HepG2 (cell line): ENCODE data around the gene TUBA8. TPM values are rescaled to one million over a fixed set of nuclear protein-coding genes. Genes with fewer than 3 reads are reported as not detected.

Experiments used
- ATAC-seq: fragments of 200-7000 bp; cut with Tn5 transposase; 3 replicates; pipeline ENCODE4 v1.9.1; 2020; ENCODE audit warnings: mild to moderate bottlenecking, moderate library complexity
- BruUV-seq: library from RNA; stranded (reverse); fragments of 400-500 nt; replicated peaks from 2 replicates; lab custom pipeline; 2021; lab: Mats Ljungman, UMichigan
- CTCF ChIA-PET: fragments of 300-600 bp; formaldehyde crosslinking; extraction: SDS; loops from one replicate; lab custom pipeline; 2021; ENCODE audit warnings: low total read pairs, inconsistent platforms, low intra/inter-chr PET ratio; lab: Yijun Ruan, JAX
- POLR2A ChIA-PET: fragments of 350-600 bp; sonication (Branson Sonifier 250); formaldehyde crosslinking; loops from one replicate; lab custom pipeline; 2020; ENCODE audit warnings: antibody characterized with exemption, inconsistent platforms; lab: Yijun Ruan, JAX
- DNase-seq: peaks from one replicate; pipeline ENCODE4 v3.0.0-alpha.2; 2015; ENCODE audit warnings: low spot score
- FAIRE-seq: peaks from 3 replicates; lab custom pipeline; 2011; peaks lifted over from hg19 to GRCh38; lab: Jason Lieb, UNC
- H2AFZ ChIP-seq: one replicate; pipeline ENCODE4 v1.6.1; 2011; ENCODE audit warnings: low read length, inconsistent platforms
- H3K27ac ChIP-seq: fragments of 300-600 bp; 3 replicates; pipeline ENCODE4 v1.8.0; 2011; ENCODE audit warnings: mixed run types, mild to moderate bottlenecking, mixed read lengths, low read length, inconsistent platforms; ENCODE audit not compliant: insufficient read depth; ENCODE audit errors: extremely low read length
- H3K27me3 ChIP-seq, 2 experiments: fragments of 200-600 bp in 1 of 2; 2 replicates in 1 of 2; 3 replicates in 1 of 2; pipeline versions ENCODE4 v1.6.0 to v1.8.0; 2011; ENCODE audit warnings: low read length in 2 of 2, mild to moderate bottlenecking in 2 of 2, moderate library complexity in 2 of 2, inconsistent platforms in 1 of 2; ENCODE audit not compliant: insufficient read depth in 2 of 2, control insufficient read depth in 1 of 2
- H3K36me3 ChIP-seq, 2 experiments: fragments of 200-600 bp in 1 of 2; replicated peaks in 1 of 2; 2 replicates in 1 of 2; 3 replicates in 1 of 2; pipeline versions ENCODE4 v1.5.1 to v1.8.0; 2011; ENCODE audit warnings: low read length in 2 of 2, inconsistent platforms in 1 of 2; ENCODE audit not compliant: insufficient read depth in 2 of 2, control insufficient read depth in 1 of 2
- H3K4me1 ChIP-seq: 2 replicates; pipeline ENCODE4 v1.5.1; 2012; ENCODE audit warnings: low read length, inconsistent platforms; ENCODE audit not compliant: insufficient read depth
- H3K4me2 ChIP-seq: 2 replicates; pipeline ENCODE4 v1.6.0; 2011; ENCODE audit warnings: low read depth, low read length, inconsistent platforms
- H3K4me3 ChIP-seq, 3 experiments: fragments of 200-600 bp in 1 of 3; sonication (generic), shearing (Covaris generic) in 1 of 3; replicated peaks in 1 of 3; 2 replicates each; pipeline ENCODE4 v1.5.1; 2011 to 2016; ENCODE audit warnings: low read length in 3 of 3, inconsistent platforms in 2 of 3, low read depth in 2 of 3, mild to moderate bottlenecking in 2 of 3, control low read depth in 1 of 3, mixed read lengths in 1 of 3; ENCODE audit not compliant: insufficient read depth in 1 of 3
- H3K79me2 ChIP-seq: one replicate; pipeline ENCODE4 v1.6.1; 2011; ENCODE audit warnings: low read length, inconsistent platforms; ENCODE audit not compliant: insufficient read depth
- H3K9ac ChIP-seq: 2 replicates; pipeline ENCODE4 v1.6.0; 2011; ENCODE audit warnings: mild to moderate bottlenecking, low read depth, low read length, inconsistent platforms; ENCODE audit not compliant: insufficient read depth
- H3K9me3 ChIP-seq: 2 replicates; pipeline ENCODE4 v1.5.1; 2012; ENCODE audit warnings: mild to moderate bottlenecking, low read length
- H4K20me1 ChIP-seq: 2 replicates; pipeline ENCODE4 v1.6.0; 2011; ENCODE audit warnings: inconsistent platforms, mild to moderate bottlenecking, low read length, moderate library complexity; ENCODE audit not compliant: insufficient read depth
- ATAD3A ChIP-seq: sonication (generic); formaldehyde crosslinking; IDR thresholded peaks from 2 replicates; pipeline ENCODE4 v1.4.0; 2020; ENCODE audit warnings: missing genetic modification reagents
- ELF4 ChIP-seq: sonication (generic); formaldehyde crosslinking; IDR thresholded peaks from 2 replicates; pipeline ENCODE4 v1.5.0; 2020; ENCODE audit warnings: missing genetic modification reagents, mild to moderate bottlenecking, moderate library complexity, borderline replicate concordance
- MIER3 ChIP-seq: IDR thresholded peaks from 2 replicates; pipeline ENCODE4 v1.6.1; 2016; ENCODE audit warnings: missing compliant biosample characterization, borderline replicate concordance
- NFYB ChIP-seq: sonication (generic); formaldehyde crosslinking; IDR thresholded peaks from 2 replicates; pipeline ENCODE4 v1.4.0; 2020; ENCODE audit warnings: missing genetic modification reagents
- PAF1 ChIP-seq: IDR thresholded peaks from 2 replicates; pipeline ENCODE4 v1.6.1; 2016; ENCODE audit warnings: missing genetic modification reagents, missing compliant biosample characterization
- SRSF9 ChIP-seq: fragments of 200-400 bp; formaldehyde crosslinking; IDR thresholded peaks from 2 replicates; pipeline ENCODE4 v1.6.1; 2018; ENCODE audit warnings: borderline replicate concordance, mild to moderate bottlenecking, low read depth, low read length; ENCODE audit not compliant: insufficient read depth, poor library complexity, severe bottlenecking
- TOE1 ChIP-seq: sonication (generic); formaldehyde crosslinking; IDR thresholded peaks from 2 replicates; pipeline ENCODE4 v1.4.0; 2020; ENCODE audit warnings: mild to moderate bottlenecking, missing genetic modification reagents
- ZBTB3 ChIP-seq: sonication (generic); formaldehyde crosslinking; IDR thresholded peaks from 2 replicates; pipeline ENCODE4 v1.4.0; 2020; ENCODE audit warnings: low read depth, mild to moderate bottlenecking, moderate library complexity, missing genetic modification reagents, borderline replicate concordance
- ZKSCAN5 ChIP-seq: sonication (generic); formaldehyde crosslinking; IDR thresholded peaks from 2 replicates; pipeline ENCODE4 v1.5.1; 2020; ENCODE audit warnings: mild to moderate bottlenecking, missing genetic modification reagents
- ZMYM2 ChIP-seq: sonication (generic); formaldehyde crosslinking; IDR thresholded peaks from 2 replicates; pipeline ENCODE4 v1.8.0; 2022; ENCODE audit warnings: mild to moderate bottlenecking, missing genetic modification reagents
- ZNF121 ChIP-seq: sonication (generic); formaldehyde crosslinking; IDR thresholded peaks from 2 replicates; pipeline ENCODE4 v1.5.0; 2020; ENCODE audit warnings: mild to moderate bottlenecking, missing genetic modification reagents
- ZNF160 ChIP-seq: sonication (generic); formaldehyde crosslinking; IDR thresholded peaks from 2 replicates; pipeline ENCODE4 v1.8.0; 2022; ENCODE audit warnings: mild to moderate bottlenecking, inconsistent platforms, missing genetic modification reagents
- ZNF296 ChIP-seq: sonication (generic); formaldehyde crosslinking; conservative IDR thresholded peaks from 2 replicates; pipeline ENCODE4 v1.5.0; 2020; ENCODE audit warnings: mild to moderate bottlenecking, missing genetic modification reagents
- ZNF557 ChIP-seq: sonication (generic); formaldehyde crosslinking; IDR thresholded peaks from 2 replicates; pipeline ENCODE4 v1.4.0; 2020; ENCODE audit warnings: missing genetic modification reagents
- ZNF615 ChIP-seq: sonication (generic); formaldehyde crosslinking; IDR thresholded peaks from 2 replicates; pipeline ENCODE4 v1.5.0; 2020; ENCODE audit warnings: mild to moderate bottlenecking, missing genetic modification reagents, borderline replicate concordance
- WGBS: methylation state at CpG from one replicate; pipeline ENCODE4 v1.1.6; 2017; ENCODE audit warnings: low lambda C conversion rate; 5-methylcytosine and 5-hydroxymethylcytosine counted together
- in situ Hi-C: cut with HindIII; loops from 2 replicates; pipeline ENCODE4 v1.10.0; 2017; ENCODE audit warnings: low pct_unique_long_range_greater_than_20kb; ENCODE audit not compliant: extremely low pct_ligation_motif_present
- intact Hi-C: fragments of 100-400 bp; cut with micrococcal nuclease; formaldehyde crosslinking; loops from one replicate; pipeline ENCODE4 v1.10.0; 2022; ENCODE audit not compliant: unreplicated experiment
- polyA plus RNA-seq, 8 experiments: library from polyadenylated mRNA; depleted of rRNA in 3 of 8; stranded (reverse) in 7 of 8; unstranded in 1 of 8; fragments of >200 nt; fragmentation: Illumina TruSeq in 4 of 8; extraction: Trizol in 4 of 8; gene quantifications; 2 replicates each; pipeline versions ENCODE4 v1.2.1 to v1.2.3, GENCODE V29; 2011 to 2016; ENCODE audit warnings: low read depth in 4 of 8, missing spikeins in 1 of 8, mixed read lengths in 1 of 8; ENCODE audit not compliant: insufficient read depth in 1 of 8
- total RNA-seq, 5 experiments: library from RNA; depleted of rRNA; stranded (reverse); fragments of >200 nt; fragmentation: Illumina TruSeq; extraction: Trizol; gene quantifications; 2 replicates each; pipeline ENCODE4 v1.2.3, GENCODE V29; 2016; ENCODE audit warnings: low read depth in 1 of 5
- TF ChIP-seq, protein P1 (sequence below): sonication (generic); formaldehyde crosslinking; IDR thresholded peaks from 2 replicates; pipeline ENCODE4 v1.8.1; 2023; ENCODE audit warnings: mild to moderate bottlenecking, inconsistent platforms, moderate library complexity, missing genetic modification reagents, borderline replicate concordance
- TF ChIP-seq, protein P2 (sequence below): sonication (generic); formaldehyde crosslinking; IDR thresholded peaks from 2 replicates; pipeline ENCODE4 v1.5.0; 2020; ENCODE audit warnings: mild to moderate bottlenecking, missing genetic modification reagents, borderline replicate concordance

The TUBA8 gene
- total and polyA plus RNA-seq, 2 of the 13 experiments (the other 11 are each of a cell fraction or from before 2014, with no cell fraction given) = 0.35 to 0.69 TPM

DNA sequence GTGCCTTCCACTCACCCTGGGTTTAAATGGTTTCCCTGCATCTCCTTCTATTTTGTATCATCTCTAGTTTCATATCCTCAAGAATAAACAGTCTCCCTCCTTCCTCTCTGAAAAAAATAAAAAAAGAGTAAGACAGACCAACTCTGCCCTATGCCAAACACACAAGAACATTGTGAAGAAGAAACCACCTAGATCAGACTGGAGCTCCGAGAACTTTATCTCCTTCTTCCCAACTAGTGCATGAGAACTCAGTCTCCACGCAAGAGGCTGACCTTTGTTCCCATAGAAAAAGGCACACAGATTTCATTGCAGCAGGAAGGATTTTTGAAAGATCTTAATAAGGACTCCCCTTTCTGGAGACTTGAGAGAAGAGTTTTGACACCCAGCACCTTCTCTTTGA is 41.6 kb upstream of the TUBA8 start:
- Histone ChIP-seq H4K20me1 (no peaks in the 10 kb centered on the region), H3K4me2 (no peak overlapping the region), H3K4me3 (no peak overlapping the region), H3K4me1 (peaks cover 74% of the 10 kb centered on the region), H3K9ac (no peak overlapping the region), H3K9me3 (no peaks in the 10 kb centered on the region), H3K27me3 (no peaks in the 10 kb centered on the region), H3K27ac (no peak overlapping the region), H3K36me3 (no peaks in the 10 kb centered on the region), H3K79me2 (no peaks in the 10 kb centered on the region), H2AFZ (no peak overlapping the region)
- DNase-seq (no peak), ATAC-seq (no peak), FAIRE-seq (no peak)
- TF ChIP-seq ZNF557 (CRISPR knock-in tag) (no peak), SRSF9 (no peak), NFYB (no peak), ZMYM2 (CRISPR knock-in tag) (no peak), ZBTB3 (CRISPR knock-in tag) (no peak)
- intact Hi-C loops = no loop called here
- ChIA-PET POLR2A (interaction anchor here (1.2 to 2.2 kb wide), 5 partner anchors 8 to 33 kb away, joined by 3 to 16 read pairs (median 9); partner anchors contain the start of gene PEX26), CTCF (no interaction called here)
- 10% methylated on average over 2 of the region's 2 CpGs for WGBS
- no TSS peak for BruUV-seq
- in situ Hi-C loops = no loop called here

DNA sequence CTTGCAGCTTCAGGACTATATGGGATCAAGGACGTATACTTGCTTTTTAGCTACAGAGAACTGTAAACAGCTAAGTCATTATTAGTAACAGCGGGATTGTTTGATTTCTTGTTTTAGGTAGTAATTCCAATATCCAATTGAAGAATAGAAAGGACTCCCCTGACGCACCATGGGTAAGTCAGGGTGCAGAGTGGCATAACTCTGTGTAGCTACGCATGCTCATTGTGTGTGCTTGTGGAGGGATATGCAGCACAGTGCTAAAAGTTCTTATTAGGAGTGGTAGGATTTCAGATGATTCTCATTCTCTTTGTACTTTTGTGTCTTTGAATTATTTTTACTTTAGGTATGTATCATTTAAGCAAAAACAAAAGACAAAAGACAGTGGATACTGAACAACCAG is 40.6 kb upstream of the TUBA8 start:
- in situ Hi-C loops = loop anchor here (5.0 to 10.0 kb wide), 2 partner anchors 68 to 155 kb away; no protein-coding TSS in a partner anchor
- intact Hi-C loops = no loop called here
- FAIRE-seq (no peak), ATAC-seq (no peak), DNase-seq (no peak)
- Histone ChIP-seq H3K4me2 (no peak overlapping the region), H3K36me3 (no peaks in the 10 kb centered on the region), H3K9me3 (no peaks in the 10 kb centered on the region), H4K20me1 (no peaks in the 10 kb centered on the region), H3K27ac (no peak overlapping the region), H2AFZ (no peak overlapping the region), H3K4me1 (peaks cover 74% of the 10 kb centered on the region), H3K27me3 (no peaks in the 10 kb centered on the region), H3K9ac (no peak overlapping the region), H3K4me3 (no peak overlapping the region), H3K79me2 (no peaks in the 10 kb centered on the region)
- ChIA-PET POLR2A (interaction anchor here (1.2 kb wide), 1 partner anchor 9 kb away, joined by 5 read pairs; no protein-coding TSS in a partner anchor), CTCF (no interaction called here)
- WGBS = 79% methylated on average over 4 of the region's 4 CpGs
- BruUV-seq = no TSS peak
- TF ChIP-seq ZNF615 (CRISPR knock-in tag) (no peak), ELF4 (no peak), PAF1 (CRISPR knock-in tag) (no peak), ZKSCAN5 (CRISPR knock-in tag) (no peak), ZNF160 (no peak), MIER3 (CRISPR knock-in tag) (no peak), TOE1 (CRISPR knock-in tag) (no peak), ZNF296 (CRISPR knock-in tag) (no peak), ATAD3A (CRISPR knock-in tag) (no peak), ZNF121 (CRISPR knock-in tag) (no peak)
- TF ChIP-seq, protein P1, sequence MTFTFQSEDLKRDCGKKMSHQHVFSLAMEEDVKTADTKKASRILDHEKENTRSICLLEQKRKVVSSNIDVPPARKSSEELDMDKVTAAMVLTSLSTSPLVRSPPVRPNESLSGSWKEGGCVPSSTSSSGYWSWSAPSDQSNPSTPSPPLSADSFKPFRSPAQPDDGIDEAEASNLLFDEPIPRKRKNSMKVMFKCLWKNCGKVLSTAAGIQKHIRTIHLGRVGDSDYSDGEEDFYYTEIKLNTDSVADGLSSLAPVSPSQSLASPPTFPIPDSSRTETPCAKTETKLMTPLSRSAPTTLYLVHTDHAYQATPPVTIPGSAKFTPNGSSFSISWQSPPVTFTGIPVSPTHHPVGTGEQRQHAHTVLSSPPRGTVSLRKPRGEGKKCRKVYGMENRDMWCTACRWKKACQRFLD (CRISPR knock-in tag) = no peak
- TF ChIP-seq, protein P2, sequence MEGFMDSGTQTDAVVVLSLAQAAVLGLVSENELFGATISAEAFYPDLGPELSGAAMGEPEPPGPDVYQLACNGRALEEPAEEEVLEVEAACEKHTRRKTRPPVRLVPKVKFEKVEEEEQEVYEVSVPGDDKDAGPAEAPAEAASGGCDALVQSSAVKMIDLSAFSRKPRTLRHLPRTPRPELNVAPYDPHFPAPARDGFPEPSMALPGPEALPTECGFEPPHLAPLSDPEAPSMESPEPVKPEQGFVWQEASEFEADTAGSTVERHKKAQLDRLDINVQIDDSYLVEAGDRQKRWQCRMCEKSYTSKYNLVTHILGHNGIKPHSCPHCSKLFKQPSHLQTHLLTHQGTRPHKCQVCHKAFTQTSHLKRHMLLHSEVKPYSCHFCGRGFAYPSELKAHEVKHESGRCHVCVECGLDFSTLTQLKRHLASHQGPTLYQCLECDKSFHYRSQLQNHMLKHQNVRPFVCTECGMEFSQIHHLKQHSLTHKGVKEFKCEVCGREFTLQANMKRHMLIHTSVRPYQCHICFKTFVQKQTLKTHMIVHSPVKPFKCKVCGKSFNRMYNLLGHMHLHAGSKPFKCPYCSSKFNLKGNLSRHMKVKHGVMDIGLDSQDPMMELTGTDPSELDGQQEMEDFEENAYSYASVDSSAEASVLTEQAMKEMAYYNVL (CRISPR knock-in tag) = no peak
